HG02588 (cell line): ENCODE results near the gene ENTPD5.
"Not testable (repeated sequence)": the region's sequence is repeated elsewhere in the genome, so short reads cannot be mapped to it uniquely, and the experiment has no call there.

ENCODE experiments used
- ATAC-seq: cut with Tn5 transposase; IDR thresholded peaks from one replicate; pipeline ENCODE4 v1.9.1; 2021; ENCODE audit warnings: mild to moderate bottlenecking, moderate library complexity; ENCODE audit not compliant: unreplicated experiment

ENTPD5 gene

GRCh38 chr14:74008843-74009499 lies 10.1 kb downstream of the ENTPD5 start:
- no peak for ATAC-seq

- ATAC-seq, result not testable (repeated sequence)
Observed at GRCh38 chr14:74005664-74006063, 13.4 kb downstream of the ENTPD5 start.

DNA sequence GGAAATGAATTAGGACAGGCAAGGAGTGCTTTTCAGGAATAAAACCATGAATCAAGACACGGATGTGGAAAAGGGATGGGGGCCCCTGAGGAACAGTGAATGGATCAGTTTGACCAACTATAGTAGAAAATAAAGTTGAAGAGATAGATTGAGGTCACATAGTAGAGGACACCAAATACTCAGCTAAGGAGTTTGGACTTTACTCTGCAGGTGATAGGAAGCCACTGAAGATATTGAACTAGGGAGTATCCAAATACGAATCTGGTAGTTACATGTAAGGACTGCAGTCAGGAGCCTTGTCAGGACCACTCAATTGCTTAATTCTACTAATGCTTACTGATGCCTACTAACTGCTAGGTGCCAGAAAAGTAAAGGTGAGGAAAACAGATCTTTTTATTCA lies 20.4 kb downstream of the ENTPD5 start:
- no peak for ATAC-seq

DNA sequence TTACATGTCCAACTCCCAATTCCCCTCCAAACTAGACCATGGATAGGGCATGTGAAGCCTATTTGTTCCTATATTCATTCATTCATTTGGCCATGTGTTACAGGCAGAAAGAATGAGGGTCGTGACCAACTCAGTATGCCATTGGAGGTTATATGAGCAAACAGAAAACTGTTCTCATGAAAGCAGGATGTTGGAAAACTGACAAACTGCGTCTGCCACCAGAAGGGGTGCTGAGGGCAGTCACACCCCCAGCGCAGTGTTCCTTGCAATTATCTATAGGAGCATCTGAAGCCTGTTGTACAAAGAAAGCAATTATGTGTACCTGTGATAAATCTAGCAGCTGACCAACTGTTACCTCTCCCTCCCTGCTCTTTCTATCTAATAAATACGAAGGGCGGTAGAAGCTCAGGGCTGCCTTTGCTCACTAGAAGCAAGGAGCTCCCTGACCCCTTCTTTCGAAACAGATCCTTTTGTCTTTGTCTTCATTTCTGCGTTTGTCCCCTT lies 21.1 kb downstream of the ENTPD5 start:
- no peak for ATAC-seq

DNA sequence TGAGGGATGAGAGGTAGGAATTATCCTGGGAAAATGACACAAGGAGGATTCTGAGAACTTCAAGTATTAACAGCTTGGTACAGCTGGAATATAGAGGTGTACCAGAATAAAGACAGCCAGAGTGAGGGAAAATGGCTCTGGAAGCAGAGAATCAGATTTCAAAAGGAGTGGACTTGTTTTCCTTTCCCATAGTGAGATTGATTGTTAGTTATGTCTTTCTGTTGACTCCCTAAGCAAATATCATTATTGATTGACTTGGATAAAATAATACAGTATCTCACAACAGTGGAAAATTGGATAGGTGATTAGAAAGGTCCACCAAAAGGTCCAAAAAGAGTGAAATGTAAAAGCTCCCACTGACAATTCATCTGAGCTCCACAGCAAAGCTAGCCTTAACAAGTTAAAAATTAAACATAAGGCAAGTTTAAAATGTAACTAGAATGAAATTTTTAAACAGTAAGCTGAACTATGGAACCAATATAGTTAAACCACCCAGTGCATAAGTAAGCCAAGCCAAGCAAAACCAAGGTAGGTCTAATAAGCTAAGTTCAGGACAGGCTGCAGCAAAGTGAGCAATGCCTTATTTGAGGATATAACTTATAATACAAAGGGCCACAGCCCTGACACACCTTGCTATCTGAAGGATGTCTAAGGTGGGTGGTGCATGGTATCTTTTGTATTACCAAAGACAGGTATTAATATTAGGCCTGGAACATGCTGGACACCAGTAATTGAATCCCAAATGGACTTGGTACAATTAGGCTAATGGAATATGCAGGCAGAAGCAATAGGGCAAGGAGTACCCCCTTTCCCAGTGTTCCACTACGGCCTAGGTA lies 21.8 kb downstream of the ENTPD5 start:
- no peak for ATAC-seq

DNA sequence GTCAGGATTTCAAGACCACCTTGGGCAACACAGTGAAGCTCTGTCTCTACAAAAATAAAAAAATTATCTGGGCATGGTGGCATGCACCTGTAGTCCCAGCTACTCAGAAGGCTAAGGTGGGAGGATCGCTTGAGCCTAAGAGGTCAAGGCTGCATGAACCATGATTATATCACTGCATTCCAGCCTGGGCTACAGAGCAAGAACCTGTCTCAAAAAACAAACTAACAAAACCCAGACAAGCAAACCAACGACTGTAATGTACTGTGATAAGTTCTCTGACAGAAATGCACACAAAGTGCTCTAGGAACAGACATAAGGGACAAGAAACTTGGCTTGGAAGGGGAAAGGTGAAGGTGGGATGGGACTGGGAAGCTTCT lies 22.4 kb downstream of the ENTPD5 start:
- ATAC-seq, result no peak

GRCh38 chr14:73995977-73996378 lies 23.1 kb downstream of the ENTPD5 start:
- no peak for ATAC-seq

DNA sequence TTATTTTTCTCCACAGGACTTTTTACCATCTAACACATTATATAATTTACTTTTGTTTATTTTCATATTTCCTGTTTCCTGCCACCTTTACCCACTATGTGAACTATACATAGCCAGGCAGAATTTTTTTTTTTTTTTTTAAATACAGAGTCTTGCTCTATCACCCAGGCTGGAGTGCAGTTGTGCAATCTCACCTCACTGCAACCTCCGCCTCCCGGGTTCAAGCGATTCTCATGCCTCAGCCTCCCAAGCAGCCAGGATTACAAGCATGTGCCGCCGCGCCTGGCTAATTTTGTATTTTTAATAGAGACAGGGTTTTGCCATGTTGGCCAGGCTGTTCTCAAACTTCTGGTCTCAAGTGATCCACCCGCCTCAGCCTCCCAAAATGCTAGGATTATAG lies 24.2 kb downstream of the ENTPD5 start:
- not testable (repeated sequence) for ATAC-seq

DNA sequence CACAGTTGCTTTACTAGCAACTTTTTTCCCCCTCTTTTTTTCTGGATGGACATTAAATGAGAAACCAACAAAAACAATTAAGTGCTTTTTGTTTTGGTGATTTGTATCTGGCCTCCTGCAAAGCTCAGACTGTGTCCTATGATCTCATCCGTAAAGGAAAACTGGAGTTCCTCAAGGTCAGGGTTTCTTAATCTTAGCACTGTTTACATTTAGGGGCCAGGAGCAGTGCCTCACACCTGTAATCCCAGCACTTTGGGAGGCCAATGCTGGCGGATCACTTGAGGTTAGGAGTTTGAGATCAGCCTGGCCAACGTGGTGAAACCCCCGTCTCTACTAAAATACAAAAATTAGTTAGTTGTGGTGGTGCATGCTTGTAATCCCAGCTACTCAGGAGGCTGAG lies 28.0 kb downstream of the ENTPD5 start:
- no peak for ATAC-seq

GRCh38 chr14:73988656-73989055 lies 30.4 kb downstream of the ENTPD5 start:
- ATAC-seq, result not testable (repeated sequence)

DNA sequence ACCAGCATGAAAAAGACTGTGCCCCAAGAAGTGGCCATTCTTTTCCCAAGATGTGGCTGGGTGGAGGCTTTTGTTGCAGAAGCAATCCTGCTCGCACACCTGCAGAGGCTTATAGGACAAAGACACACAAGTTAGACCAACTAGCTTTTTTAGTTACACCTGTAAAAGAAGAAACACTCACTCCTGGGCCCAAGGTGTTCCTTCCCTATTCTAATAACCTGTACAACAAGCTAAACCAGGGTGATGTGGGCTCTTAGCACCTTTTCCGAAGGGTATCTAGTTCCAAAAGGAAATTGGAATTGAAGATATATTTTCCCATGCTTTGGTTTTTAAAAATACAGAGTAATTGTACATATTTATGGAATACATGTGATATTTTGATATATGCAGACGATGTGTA lies 31.0 kb downstream of the ENTPD5 start:
- ATAC-seq, result no peak

DNA sequence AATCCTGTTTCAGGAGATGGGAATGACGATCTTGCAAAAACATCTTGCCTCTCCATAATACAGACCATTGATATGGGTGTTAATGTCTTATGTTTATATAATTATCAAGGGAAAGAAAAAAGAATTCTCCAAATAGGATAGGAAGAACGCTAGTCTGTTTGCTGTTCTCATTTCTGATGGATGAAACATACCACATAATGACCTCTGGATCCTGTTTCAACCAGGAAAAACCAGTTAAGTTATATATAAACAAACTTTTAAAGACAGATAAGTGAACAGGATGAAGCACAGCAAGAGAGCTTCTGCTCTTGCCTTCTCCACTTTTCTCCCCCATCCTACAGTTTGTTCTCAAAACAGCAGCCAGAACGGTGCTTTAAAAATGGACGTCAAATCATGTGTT lies 41.2 kb downstream of the ENTPD5 start:
- ATAC-seq, result no peak

DNA sequence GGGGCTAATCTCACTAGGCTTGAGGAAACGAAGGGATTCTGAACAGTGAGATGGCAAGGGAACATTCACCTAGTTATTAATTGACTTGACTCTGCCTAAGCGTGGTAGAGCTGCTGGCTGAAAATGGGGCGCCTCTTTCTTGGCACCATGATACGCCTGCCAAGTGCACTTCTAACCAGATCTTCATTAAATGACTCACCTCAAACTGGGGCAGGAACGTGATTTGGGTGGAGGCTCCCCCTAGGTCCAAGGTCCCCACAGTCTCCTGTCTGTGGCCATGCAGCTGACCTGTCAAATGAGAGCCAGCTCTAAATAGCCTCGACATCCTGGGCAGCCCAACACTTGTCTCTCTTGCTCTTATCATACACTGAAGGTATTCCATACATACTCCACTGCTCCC lies 43.0 kb downstream of the ENTPD5 start:
- no peak for ATAC-seq

DNA sequence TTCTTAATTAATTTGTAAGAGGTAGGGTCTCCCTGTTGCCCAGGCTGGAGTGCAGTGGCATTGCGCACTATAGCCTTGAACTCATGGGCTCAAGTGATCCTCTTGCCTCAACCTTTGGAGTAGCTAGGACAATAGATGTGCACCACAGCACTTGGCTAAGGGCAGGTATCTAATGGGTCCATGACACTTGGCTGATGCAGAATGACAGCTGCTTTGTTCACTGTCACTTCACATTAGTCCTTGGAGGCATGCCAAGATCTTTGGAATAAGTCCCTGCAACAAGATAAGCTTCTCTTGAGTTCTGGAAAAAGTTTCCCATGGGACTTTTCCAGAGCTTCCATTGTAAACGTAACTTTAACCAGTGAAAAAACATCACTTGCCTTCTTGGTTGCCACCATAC lies 45.6 kb downstream of the ENTPD5 start:
- no peak for ATAC-seq

DNA sequence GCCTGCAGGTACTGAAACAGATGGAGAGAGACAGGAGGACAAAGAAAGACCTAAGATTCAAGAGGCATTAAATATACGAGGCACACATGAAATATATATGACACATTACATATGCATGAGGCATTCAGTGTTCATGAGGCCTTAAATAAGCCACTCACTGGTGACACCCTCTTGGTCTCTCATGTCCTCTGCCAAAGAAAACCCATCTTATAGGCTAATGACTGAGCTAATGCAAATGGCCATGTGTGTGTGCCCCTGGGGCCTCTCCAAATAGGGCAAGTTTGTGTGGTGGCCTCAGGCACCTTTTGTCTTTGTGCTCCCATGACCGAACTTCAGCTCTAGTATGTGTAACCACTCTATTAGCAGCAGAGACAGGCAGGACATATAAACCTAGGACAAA lies 50.2 kb downstream of the ENTPD5 start:
- no peak for ATAC-seq

DNA sequence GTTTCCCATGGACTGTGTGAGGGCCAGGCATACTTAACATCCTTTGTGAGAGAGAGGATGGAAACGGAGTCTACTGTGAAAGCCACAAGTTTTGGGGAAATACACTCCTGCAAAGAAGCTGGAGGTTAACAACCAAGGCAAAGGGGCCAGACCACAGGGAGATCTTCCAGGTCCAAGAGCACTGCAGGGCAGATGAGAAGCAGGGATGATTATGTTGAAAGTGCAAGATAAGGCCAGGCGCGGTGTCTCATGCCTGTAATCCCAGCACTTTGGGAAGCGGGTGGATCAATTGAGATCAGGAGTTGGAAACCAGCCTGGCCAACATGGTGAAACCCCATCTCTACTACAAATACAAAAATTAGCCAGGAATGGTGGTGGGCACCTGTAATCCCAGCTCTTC lies 53.9 kb downstream of the ENTPD5 start:
- ATAC-seq, result no peak

GRCh38 chr14:73961192-73961591 lies 57.9 kb downstream of the ENTPD5 start:
- ATAC-seq, result no peak

DNA sequence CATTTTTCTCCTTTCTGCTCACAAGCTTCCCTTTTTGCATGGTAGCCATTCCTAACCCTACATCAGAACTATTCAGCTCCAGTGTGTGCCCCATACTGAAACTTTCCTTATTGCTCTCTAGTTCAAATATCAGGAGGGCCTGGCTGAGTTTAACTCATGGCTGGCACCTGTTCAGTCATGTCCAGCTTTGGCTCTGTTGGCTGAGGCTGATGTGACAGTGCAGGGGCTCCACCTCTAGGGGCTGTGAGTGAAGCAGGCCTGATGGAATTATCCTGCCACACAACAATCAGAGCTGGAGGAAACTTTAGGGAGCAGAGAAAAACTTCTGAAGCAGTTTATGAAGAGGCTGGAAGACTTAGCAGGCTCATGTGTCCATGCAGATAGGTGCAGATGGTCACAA lies 60.5 kb downstream of the ENTPD5 start:
- ATAC-seq, result no peak

GRCh38 chr14:73955674-73956073 lies 63.4 kb downstream of the ENTPD5 start:
- no peak for ATAC-seq

DNA sequence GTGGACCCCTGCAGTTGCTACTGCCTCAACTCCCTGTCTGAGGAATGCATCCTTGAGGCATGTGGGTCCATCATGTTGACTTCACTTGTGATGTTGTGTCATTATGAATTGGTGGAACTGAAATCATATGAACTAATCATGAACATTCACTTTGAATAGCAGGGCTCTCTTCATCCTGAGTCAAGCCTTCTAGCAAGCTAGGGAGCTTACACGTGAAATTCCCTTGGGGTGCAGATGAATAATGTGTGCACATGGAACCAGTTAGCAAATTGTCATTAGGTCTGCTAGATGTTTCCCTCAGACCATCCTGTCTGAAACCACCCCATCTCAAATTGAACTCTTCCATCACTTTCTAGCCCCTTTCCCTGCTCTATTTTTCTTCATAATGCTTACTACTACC lies 65.4 kb downstream of the ENTPD5 start:
- no peak for ATAC-seq

DNA sequence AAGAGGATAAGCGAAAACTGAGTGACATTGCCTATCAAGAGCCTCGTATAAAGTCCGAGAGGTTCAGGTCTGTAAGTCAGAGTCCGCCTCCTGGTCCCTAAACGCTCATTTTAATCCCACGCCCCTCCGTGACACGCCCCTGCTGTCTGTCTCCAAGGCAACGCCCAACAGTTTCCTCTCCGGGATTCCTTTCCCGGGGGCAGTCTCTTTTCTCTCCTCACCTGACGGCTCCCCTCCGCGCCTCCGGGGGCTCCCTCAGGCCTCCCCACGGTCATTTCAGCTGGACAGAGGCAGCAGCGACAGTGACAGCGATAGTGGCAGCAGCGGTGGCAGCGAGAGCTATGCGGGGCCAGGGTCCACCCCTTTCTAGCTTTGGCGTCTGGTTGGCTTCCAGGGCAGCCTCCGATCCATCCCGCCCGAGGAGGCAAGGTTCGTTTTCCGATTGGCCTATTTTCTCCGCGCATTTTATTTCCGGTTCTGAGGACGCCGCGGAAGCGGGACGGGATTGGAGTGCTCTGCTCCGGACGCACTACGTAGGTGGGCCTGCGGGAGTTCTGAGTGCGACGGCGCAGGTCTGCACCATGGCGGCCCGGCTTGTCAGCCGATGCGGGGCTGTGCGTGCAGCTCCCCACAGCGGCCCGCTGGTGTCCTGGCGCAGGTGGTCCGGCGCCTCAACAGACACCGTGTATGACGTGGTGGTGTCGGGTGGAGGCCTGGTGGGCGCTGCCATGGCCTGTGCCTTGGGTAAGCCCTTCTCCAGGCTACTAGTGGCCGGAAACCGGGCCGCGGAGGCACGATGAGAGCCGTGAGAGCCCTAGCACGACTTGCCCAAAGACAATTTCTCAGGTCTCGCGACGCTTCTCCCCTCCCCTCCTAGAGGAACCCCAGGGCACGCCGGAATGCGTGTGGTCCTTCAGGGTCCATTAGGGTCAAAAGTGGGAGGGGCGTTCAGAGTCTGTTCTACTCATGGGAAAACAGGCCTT lies 69.0 kb downstream of the ENTPD5 start, which contains the start of the genes COQ6 and FAM161B:
COQ6 (plus strand) TSS at position 551 of the 983 bp plus-strand sequence; CDS start at position 582, 31 bp downstream.
FAM161B (minus strand) TSS at position 343 of the 983 bp plus-strand sequence; CDS start at position 275, 68 bp downstream.
- peak; percentile 85 for ATAC-seq
